Activated naive CD4-positive, alpha-beta T cell treated with Interleukin-2 at 50 U/mL for 16 hours (primary cell): ENCODE measurements around the gene RNF43.
"Not testable (repeated sequence)": the region's sequence is repeated elsewhere in the genome, so short reads cannot be mapped to it uniquely, and the experiment has no call there.

Source experiments
- DNase-seq: peaks from one replicate; pipeline ENCODE4 v3.0.0-alpha.2; 2020

RNF43 gene

DNA sequence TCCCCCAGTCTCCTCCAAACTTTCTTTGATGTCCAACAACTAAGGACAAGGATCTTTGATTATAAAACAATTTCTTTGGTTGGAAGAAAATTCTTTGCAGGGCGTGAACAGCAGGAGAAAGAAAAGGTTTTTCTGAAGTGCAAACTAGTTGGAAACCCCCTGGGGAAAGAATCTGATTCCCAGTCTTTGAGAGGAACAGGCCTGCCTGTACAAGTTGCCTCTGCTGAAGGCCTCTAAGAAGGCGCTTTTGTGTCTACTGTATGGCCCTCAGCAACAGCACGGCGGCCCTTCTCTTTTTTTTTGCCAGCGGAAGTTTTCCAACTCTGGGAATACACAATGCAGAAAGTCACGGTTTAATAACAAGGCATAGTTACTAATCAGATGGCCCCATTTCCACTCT lies 14.0 kb downstream of the RNF43 start:
- DNase-seq: no peak

DNA sequence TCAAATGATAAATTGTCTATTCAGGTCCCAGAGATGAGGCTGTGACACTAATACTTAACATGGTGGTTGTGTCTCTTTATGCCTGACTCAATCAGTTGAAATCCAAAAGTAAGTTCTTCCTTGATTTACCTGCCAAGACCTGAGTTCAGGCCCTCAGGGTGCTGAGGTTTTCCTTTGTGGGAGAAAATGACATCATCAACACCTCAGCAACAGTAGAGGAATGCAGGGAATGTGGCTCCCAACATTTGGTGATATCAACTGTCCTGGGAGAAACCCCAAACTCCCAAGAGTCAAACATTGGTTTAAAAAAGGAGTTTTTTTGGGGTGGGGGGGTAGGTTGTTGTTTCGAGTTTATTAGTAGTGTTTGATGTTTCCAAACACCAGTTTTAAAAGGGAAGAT lies 14.7 kb downstream of the RNF43 start:
- no peak for DNase-seq

DNA sequence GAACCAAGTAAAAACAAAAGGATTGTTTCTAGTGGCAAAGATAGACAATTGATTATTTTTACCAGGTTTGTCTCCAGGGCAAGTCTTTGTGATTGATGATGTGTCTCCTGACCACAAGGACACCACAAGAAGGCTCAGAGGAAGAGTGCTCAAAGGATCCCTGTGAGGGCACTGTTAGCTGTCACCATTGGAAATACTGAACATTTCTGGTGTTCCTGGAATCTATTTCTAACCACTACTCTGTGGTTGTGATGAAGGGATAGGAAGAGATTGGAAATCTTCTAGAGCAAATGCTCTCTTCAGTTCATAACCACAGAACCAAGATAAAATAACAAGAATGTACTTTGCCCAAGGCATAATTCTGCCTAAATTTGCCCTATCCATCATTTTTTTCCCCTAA lies 15.3 kb downstream of the RNF43 start:
- DNase-seq: no peak

DNA sequence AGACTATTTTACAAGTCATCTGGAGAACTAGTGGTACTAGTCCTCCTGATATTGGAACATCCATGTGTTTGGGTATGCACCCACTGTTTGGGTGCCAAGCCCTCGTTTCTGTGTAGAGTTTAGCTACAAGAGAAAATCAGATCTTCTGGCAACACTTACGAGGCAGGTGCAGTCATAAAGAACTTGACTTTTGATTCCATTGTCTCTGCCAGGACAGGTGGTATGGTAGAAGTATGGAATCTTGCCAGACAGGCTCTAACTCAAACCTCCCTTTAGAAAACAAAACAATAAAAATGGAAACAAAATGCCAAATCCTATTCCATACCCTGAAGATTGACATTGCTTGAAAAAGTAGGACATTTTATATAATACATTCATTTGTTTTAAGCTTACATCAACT lies 16.0 kb downstream of the RNF43 start:
- no peak for DNase-seq

- DNase-seq: no peak
Observed at GRCh38 chr17:58400826-58401225, 16.5 kb downstream of the RNF43 start.

DNA sequence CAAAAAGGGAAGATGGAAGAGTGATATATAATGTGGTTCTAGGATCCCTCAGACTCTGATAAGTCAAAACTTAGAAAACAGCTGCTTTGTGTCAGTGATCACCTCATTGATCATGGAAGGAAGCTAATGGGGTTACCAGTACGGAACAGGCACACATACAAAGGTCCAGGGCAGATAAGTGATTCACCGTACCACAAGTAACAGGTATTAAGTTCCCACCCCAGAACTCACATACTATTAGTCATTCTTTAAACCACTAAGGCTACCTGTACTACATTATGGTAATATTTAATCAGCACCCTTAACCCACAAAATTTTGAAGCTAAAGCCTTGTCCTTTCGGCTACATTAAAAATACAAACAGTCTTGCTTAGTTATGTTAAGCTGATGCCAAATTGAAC lies 17.4 kb downstream of the RNF43 start:
- no peak for DNase-seq

DNA sequence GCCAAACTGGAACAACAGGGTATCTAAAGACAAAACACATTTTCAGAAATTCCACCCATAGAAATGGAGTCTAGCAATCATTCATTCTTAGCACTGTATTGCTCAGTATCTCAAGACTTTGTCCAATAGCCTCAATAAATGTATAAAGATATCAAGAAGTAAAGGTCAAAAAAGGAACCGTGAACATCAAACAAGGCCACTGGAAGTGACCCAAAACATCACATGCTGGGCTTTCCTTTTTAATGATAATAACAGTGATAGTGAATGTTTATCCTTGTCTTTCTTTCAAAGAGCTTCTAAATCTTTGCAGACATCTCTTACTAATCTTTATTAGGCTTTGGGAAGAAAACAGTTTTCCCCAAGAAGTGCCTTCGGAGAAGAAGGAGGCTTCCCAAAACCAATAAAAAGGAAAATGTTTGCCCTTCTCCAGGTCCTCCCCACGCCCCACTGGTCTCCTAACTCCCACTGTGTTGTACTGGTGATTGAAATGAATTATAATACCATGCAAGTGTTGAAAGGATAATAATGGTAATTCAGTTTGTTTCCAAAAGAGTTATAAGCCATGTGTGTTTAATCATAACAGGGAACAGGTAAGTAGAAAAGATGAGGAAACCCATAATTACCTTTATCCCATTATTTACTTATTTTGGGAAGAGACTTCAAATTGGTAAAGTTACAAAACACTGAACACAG lies 18.6 kb downstream of the RNF43 start:
- no peak for DNase-seq

DNA sequence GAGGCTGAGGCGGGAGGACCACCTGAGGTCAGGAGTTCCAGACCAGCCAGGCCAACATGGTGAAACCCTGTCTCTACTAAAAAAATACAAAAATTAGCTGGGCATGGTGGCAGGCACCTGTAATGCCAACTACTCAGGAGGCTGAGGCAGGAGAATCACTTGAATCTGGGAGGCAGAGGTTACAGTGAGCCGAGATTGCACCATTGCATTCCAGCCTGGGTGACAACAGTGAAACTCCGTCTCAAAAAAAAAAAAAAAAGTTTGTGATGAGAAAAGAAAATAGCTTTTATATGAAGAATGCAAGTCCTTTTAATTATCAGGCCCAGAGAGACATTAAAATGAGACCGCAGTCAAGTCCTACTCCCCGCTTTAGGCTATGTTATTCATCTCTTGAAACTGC lies 19.9 kb downstream of the RNF43 start:
- DNase-seq: not testable (repeated sequence)

DNA sequence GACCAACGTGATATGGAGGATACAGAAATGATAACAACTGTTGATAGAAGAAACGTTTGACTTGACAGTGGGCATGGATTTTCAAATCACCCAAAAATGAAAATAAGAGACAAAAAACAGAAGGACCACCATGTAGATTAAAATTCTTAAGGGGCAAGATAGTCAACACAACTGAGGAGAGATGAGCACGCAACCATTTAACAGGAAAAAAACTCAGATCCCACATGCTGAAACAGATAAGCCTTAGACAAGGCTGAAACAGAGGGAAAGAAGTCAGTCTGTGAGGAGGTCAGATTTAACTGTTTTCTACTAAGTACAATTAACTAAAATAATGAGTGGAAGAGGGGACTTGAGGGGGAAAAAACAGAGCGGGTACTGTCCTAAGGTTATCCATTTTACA lies 21.2 kb downstream of the RNF43 start:
- no peak for DNase-seq

- no peak for DNase-seq
Observed at GRCh38 chr17:58394534-58395223, 22.7 kb downstream of the RNF43 start.

- no peak for DNase-seq
Observed at GRCh38 chr17:58391302-58391984, 25.9 kb downstream of the RNF43 start.

- DNase-seq: no peak
Observed at GRCh38 chr17:58390884-58391283, 26.4 kb downstream of the RNF43 start.

GRCh38 chr17:58388302-58389190 lies 28.8 kb downstream of the RNF43 start:
- DNase-seq: no peak

- DNase-seq: no peak
Observed at GRCh38 chr17:58387834-58388233, 29.5 kb downstream of the RNF43 start.

- DNase-seq: no peak
Observed at GRCh38 chr17:58386708-58387107, 30.6 kb downstream of the RNF43 start.

- DNase-seq: no peak
Observed at GRCh38 chr17:58385359-58385899, 31.9 kb downstream of the RNF43 start.

GRCh38 chr17:58384897-58385296 lies 32.4 kb downstream of the RNF43 start:
- DNase-seq: no peak

GRCh38 chr17:58383892-58384462 lies 33.4 kb downstream of the RNF43 start:
- no peak for DNase-seq

DNA sequence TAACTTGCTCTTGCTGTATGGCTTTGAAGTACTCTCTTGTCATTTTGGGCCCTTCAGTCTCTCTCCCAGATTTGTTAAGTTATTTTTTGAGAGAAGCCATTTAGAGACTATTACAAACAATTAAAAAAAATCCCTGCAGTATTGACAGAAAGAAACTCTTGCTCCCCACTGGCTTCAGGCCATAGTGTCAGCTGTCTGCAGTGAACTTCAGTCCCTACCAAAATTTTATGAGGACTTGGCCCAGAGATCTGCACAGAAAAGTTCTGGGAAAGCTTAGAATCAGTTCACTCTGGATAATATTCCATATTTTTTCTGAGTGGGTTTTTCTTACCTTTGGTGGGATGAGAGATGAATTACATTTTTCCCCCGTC lies 34.5 kb downstream of the RNF43 start:
- no peak for DNase-seq

- DNase-seq: no peak
Observed at GRCh38 chr17:58382108-58382871, 35.0 kb downstream of the RNF43 start.

DNA sequence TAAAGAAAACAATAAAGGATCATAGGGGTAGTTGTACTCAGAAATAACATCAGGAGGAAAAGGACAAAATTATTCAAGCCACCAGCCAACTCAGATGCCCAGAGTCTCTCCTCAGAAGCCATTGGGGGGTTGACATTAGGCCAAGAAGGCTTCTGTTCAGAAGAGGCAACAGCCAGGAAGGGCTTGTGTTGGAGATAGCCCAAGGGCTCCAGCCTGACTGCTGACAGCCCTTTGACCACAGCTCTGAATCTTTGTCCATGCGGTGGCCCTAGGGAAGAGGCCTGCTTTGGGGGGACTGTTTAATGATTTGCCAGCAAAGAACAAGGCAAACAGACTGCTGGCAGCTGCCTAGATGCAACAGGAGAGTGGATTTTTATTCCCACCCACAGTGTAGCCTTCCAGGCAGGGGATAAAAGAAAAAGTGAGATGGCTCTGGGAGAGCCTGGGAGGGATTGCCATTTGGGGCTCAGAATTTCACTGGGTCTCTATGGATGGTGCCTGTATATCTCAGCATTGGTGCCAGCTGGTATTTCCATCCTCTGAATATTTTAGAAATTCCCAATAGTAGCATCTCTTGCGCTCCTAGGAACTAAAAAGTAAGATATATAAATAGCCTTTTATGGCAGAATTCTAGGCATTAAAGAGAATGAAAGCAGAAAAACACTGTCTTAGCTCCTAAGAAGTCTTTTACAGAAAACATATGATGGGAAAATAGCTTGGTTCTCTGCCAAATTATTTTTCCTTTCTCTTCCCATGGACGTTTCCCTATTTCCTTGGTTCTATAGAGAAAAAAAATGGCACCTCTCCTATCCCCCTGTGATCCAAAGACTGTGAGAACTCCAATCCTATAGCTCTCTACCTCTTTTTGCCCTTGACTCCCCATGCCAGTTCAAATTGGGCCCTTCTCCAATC lies 36.0 kb downstream of the RNF43 start:
- no peak for DNase-seq
